MM.1S (cell line): ENCODE data around the gene CREG1.

Experiments
- DNase-seq: peaks from one replicate; pipeline ENCODE4 v3.0.0-alpha.2; 2015
- H2AFZ ChIP-seq: fragments of 300-600 bp; sonication (generic); 2 replicates; pipeline ENCODE4 v1.6.0; 2016; ENCODE audit warnings: antibody characterized with exemption, low read length
- H3F3A ChIP-seq: fragments of 300-600 bp; sonication (generic); 2 replicates; pipeline ENCODE4 v1.6.1; 2016; ENCODE audit warnings: mild to moderate bottlenecking, antibody characterized with exemption, low read length, moderate library complexity, mixed read lengths; ENCODE audit not compliant: insufficient read depth
- H3K27ac ChIP-seq: fragments of 300-600 bp; sonication (generic); 2 replicates; pipeline ENCODE4 v1.5.1; 2016; ENCODE audit warnings: mild to moderate bottlenecking, low read length
- H3K27me3 ChIP-seq: fragments of 300-600 bp; sonication (generic); replicated peaks from 2 replicates; pipeline ENCODE4 v1.6.0; 2016; ENCODE audit warnings: low read length; ENCODE audit not compliant: insufficient read depth
- H3K36me3 ChIP-seq: fragments of 300-600 bp; sonication (generic); replicated peaks from 2 replicates; pipeline ENCODE4 v1.6.1; 2016; ENCODE audit warnings: mild to moderate bottlenecking, low read length, mixed read lengths; ENCODE audit not compliant: insufficient read depth
- H3K4me1 ChIP-seq: fragments of 300-600 bp; sonication (generic); 2 replicates; pipeline ENCODE4 v1.6.1; 2016; ENCODE audit warnings: low read length, mixed read lengths
- H3K4me2 ChIP-seq: fragments of 300-600 bp; sonication (generic); 2 replicates; pipeline ENCODE4 v1.6.0; 2016; ENCODE audit warnings: low read depth, low read length
- H3K4me3 ChIP-seq: fragments of 300-600 bp; sonication (generic); 2 replicates; pipeline ENCODE4 v1.5.1; 2016; ENCODE audit warnings: low read length, mixed read lengths
- H3K79me2 ChIP-seq: fragments of 300-600 bp; sonication (generic); 2 replicates; pipeline ENCODE4 v1.6.1; 2016; ENCODE audit warnings: mixed run types, low read length, mixed read lengths
- H3K9ac ChIP-seq: fragments of 300-600 bp; sonication (generic); 2 replicates; pipeline ENCODE4 v1.6.1; 2016; ENCODE audit warnings: low read length, mixed read lengths
- H3K9me2 ChIP-seq: fragments of 300-600 bp; sonication (generic); replicated peaks from 2 replicates; pipeline ENCODE4 v1.6.1; 2016; ENCODE audit warnings: mild to moderate bottlenecking, low read length, mixed read lengths; ENCODE audit not compliant: insufficient read depth
- H3K9me3 ChIP-seq: fragments of 300-600 bp; sonication (generic); replicated peaks from 2 replicates; pipeline ENCODE4 v1.6.1; 2016; ENCODE audit warnings: mild to moderate bottlenecking, low read length, mixed read lengths; ENCODE audit not compliant: insufficient read depth
- H4K20me1 ChIP-seq: fragments of 300-600 bp; sonication (generic); 2 replicates; pipeline ENCODE4 v1.6.1; 2016; ENCODE audit warnings: mild to moderate bottlenecking, low read length, moderate library complexity, mixed read lengths; ENCODE audit not compliant: insufficient read depth
- CTCF ChIP-seq: fragments of 300-600 bp; sonication (generic); IDR thresholded peaks from 2 replicates; pipeline ENCODE4 v1.5.1; 2016; ENCODE audit warnings: antibody characterized with exemption, low read length, mixed read lengths
- EZH2 ChIP-seq: fragments of 300-600 bp; sonication (generic); optimal IDR thresholded peaks from 2 replicates; pipeline ENCODE3; 2017; ENCODE audit warnings: low read depth, mild to moderate bottlenecking, antibody characterized with exemption, low read length, mixed read lengths
- EZH2phosphoT487 ChIP-seq: fragments of 300-600 bp; sonication (generic); IDR thresholded peaks from 2 replicates; pipeline ENCODE4 v1.6.1; 2018; ENCODE audit warnings: antibody characterized with exemption, low read length

Gene CREG1

GRCh38 chr1:167502192-167502551, 51.4 kb downstream of the CREG1 start:
- Histone ChIP-seq H3K9me2 (no peaks in the 10 kb centered on the region), H3K36me3 (no peaks in the 10 kb centered on the region), H3F3A (peaks cover 18% of the 10 kb centered on the region), H3K9me3 (no peaks in the 10 kb centered on the region), H3K4me2 (no peak overlapping the region), H3K27me3 (no peaks in the 10 kb centered on the region), H3K4me1 (peaks cover 22% of the 10 kb centered on the region), H3K79me2 (no peaks in the 10 kb centered on the region), H3K4me3 (no peak overlapping the region), H3K27ac (no peak overlapping the region), H4K20me1 (no peaks in the 10 kb centered on the region), H3K9ac (no peak overlapping the region), H2AFZ (no peak overlapping the region)
- TF ChIP-seq EZH2phosphoT487 (no peak), CTCF (no peak)
- no peak for DNase-seq

- Histone ChIP-seq H2AFZ (no peak overlapping the region), H3K4me2 (no peak overlapping the region), H3K27me3 (no peaks in the 10 kb centered on the region), H3F3A (peaks cover 18% of the 10 kb centered on the region), H3K9ac (no peak overlapping the region), H3K79me2 (no peaks in the 10 kb centered on the region), H3K4me1 (peaks cover 22% of the 10 kb centered on the region), H3K4me3 (no peak overlapping the region), H4K20me1 (no peaks in the 10 kb centered on the region), H3K9me3 (no peaks in the 10 kb centered on the region), H3K9me2 (no peaks in the 10 kb centered on the region), H3K36me3 (no peaks in the 10 kb centered on the region), H3K27ac (no peak overlapping the region)
- TF ChIP-seq CTCF (no peak), EZH2phosphoT487 (no peak), EZH2 (no peak)
- no peak for DNase-seq
Measured at GRCh38 chr1:167501515-167502191, 51.9 kb downstream of the CREG1 start.

DNA sequence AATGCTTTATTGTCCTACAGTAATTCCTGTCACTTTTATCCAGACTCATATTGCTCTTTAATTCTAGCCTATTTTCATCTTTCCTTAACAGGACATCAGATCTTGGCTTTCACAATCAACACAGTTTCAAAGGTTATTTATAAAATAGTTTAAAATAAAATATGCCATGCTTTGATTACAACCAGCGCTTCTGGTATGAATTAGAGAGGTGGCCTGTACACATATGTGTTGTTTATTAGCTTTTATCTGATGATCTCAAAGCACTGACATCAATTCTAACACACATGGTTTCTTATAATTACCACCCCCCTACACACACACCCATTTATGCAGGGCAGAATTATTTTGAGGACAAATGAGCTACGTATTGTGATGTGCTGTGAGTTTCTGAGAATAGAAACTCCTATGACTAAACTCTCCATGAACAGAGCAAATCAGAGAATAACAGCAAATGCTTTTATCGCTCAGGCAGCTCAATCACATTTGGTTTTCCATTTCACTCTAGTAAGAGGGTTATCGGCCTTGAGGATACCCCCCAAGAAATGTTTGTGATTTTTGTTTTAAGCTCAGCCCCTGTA, 53.2 kb downstream of the CREG1 start:
- H3K36me3 ChIP-seq: no peaks in the 10 kb centered on the region
- H3F3A ChIP-seq: peaks cover 18% of the 10 kb centered on the region
- H3K27me3 ChIP-seq: no peaks in the 10 kb centered on the region
- H3K4me3 ChIP-seq: no peak overlapping the region; the same call in 1 of the 2 replicates
- no peaks in the 10 kb centered on the region for H3K9me3 ChIP-seq
- peak overlapping the region; percentile 37; the same call in 1 of the 2 replicates for H3K27ac ChIP-seq
- H3K9ac ChIP-seq: peak overlapping the region; percentile 1; the same call in 1 of the 2 replicates
- DNase-seq: peak; percentile 59
- no peaks in the 10 kb centered on the region for H3K9me2 ChIP-seq
- no peak overlapping the region for H2AFZ ChIP-seq
- H3K79me2 ChIP-seq: no peaks in the 10 kb centered on the region
- H3K4me2 ChIP-seq: peak overlapping the region; percentile 56
- H4K20me1 ChIP-seq: no peaks in the 10 kb centered on the region
- no peak for TF ChIP-seq EZH2phosphoT487
- TF ChIP-seq CTCF: no peak
- no peak for TF ChIP-seq EZH2
- H3K4me1 ChIP-seq: peaks cover 22% of the 10 kb centered on the region
